22Rv1 (cell line): ENCODE data around the gene RNF125.

Experiments used
- H3K27ac ChIP-seq: fragments of 450-650 bp; 2 replicates; pipeline ENCODE4 v1.5.1; 2017
- ZFX ChIP-seq: fragments of 450-650 bp; IDR thresholded peaks from 2 replicates; pipeline ENCODE4 v1.6.1; 2017; ENCODE audit warnings: antibody characterized with exemption, borderline replicate concordance
- TF ChIP-seq, protein P1 (sequence below): fragments of 450-650 bp; IDR thresholded peaks from 2 replicates; pipeline ENCODE4 v1.5.1; 2017; ENCODE audit warnings: mild to moderate bottlenecking

Gene RNF125

DNA sequence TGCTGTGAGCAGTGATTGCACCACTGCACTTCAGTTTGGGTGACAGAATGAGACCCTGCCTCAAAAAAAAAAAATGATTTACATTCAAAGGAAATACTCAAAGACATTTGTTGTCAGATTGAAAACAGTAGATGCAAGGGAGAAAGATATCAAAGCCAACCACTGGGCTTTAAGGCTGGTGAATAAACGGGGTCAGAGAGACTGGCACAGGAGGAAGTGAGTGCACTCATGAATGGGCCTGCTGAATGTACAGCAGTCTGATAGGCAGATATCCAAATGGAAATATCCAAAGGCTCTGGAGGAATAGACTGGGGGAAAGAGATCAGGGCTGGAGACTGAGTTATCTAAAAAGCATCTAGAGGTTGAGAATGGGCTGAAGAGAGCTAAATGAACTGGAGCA lies 10.9 kb downstream of the RNF125 start:
- no peak overlapping the region for H3K27ac ChIP-seq
- TF ChIP-seq, protein P1, sequence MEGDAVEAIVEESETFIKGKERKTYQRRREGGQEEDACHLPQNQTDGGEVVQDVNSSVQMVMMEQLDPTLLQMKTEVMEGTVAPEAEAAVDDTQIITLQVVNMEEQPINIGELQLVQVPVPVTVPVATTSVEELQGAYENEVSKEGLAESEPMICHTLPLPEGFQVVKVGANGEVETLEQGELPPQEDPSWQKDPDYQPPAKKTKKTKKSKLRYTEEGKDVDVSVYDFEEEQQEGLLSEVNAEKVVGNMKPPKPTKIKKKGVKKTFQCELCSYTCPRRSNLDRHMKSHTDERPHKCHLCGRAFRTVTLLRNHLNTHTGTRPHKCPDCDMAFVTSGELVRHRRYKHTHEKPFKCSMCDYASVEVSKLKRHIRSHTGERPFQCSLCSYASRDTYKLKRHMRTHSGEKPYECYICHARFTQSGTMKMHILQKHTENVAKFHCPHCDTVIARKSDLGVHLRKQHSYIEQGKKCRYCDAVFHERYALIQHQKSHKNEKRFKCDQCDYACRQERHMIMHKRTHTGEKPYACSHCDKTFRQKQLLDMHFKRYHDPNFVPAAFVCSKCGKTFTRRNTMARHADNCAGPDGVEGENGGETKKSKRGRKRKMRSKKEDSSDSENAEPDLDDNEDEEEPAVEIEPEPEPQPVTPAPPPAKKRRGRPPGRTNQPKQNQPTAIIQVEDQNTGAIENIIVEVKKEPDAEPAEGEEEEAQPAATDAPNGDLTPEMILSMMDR: no peak
- no peak for TF ChIP-seq ZFX

DNA sequence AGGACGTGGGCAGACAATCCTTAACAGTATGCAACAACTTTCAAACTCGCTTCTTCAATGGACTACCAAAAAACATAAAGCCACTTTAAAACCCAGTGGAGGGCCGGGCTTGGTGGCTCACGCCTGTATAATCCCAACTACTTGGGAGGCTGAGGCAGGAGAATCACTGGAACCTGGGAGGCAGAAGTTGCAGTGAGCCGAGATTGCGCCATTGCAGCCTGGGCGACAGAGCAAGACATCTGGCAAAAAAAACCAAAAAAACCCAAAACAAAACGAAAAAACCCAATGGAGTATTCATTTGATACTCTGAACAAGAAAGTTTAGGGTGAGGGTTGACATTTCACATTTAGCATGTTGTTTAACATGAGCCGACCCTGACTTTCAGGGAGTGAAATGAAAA lies 14.0 kb downstream of the RNF125 start:
- H3K27ac ChIP-seq: no peak overlapping the region
- TF ChIP-seq, protein P1: no peak
- no peak for TF ChIP-seq ZFX

DNA sequence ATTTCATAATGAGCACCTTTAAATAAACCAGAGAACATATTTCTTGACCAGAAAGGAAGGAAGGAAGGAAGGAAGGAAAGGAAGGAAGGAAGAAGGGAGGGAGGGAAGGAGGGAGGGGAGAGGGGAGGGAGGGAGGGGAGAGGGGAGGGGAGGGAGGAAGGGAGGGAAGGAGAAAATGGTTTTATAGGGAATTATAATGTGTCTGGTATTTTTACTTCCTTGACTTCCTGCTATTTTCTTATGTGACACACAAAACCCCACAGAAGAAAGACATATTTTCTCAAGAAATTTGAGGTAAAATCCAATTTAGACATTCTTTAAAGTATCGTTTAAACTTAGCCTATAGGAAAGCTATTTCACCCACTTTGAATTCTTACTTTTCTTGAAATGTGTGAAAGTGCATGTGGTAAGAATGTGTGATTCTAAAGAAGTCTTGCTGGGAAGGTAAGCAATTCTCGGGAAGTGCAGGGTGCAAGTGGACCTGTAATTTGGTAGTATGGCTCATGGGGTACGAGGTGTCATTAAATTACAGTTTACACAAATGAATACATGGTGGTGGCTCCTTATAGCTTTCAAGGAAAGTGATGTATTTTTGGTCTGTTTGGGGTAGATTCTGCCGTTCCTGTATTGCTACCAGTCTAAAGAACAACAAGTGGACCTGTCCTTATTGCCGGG lies 18.0 kb downstream of the RNF125 start:
- TF ChIP-seq, protein P1: no peak
- no peak for TF ChIP-seq ZFX
- no peak overlapping the region for H3K27ac ChIP-seq

DNA sequence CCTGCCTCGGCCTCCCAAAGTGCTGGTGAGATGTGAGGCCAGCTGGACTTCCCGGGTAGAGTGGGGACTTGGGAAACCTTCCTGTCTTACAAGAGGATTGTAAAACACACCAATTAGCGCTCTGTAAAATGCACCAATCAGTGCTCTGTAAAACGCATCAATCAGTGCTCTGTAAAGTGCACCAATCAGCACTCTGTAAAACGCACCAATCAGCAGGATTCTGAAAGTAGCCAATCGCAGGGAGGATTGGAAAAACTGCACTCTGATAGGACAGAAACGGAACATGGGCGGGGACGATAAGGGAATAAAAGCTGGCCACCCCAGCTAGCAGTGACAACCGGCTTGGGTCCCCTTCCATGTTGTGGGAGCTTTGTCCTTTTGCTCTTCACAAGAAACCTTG lies 19.0 kb downstream of the RNF125 start:
- TF ChIP-seq, protein P1: no peak
- TF ChIP-seq ZFX: no peak
- no peak overlapping the region for H3K27ac ChIP-seq

DNA sequence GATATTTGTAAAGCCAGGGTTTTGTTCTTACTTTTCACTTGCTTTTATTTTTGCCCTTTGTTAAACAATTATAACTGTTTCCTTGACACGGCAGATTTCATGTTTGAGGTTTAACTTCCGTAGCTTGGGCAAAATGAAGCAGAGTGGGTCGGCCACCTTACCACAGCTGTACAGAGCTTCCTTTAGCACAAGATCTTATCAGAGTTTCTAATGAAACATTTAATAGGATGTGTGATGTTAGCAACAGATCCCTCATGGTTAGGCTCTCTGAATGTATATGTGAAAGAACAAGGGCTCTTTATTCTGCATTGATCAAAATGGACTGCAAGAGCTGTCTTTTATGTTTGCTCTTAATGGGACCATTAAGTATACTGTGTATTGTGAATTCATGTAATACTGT lies 22.3 kb downstream of the RNF125 start:
- no peak overlapping the region for H3K27ac ChIP-seq
- no peak for TF ChIP-seq ZFX
- TF ChIP-seq, protein P1: no peak

DNA sequence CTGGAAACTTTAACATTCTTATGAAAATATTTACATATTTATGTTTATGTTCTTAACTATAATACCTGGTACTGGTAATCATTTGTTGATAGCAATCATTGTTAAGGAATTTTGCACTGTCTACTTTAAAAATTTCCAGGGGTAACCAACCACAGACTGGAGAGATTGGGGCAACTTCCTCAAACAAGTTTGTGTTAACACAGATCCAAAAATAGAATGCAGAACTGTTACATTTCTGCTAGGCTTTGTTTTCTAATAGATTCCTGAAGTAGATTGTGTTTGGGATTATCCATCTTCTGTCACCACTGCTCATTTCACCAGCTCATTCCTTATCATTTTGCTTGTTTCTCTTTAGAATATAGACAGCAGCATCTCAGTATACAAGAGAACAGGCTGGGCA lies 23.7 kb downstream of the RNF125 start:
- H3K27ac ChIP-seq: no peak overlapping the region
- no peak for TF ChIP-seq ZFX
- TF ChIP-seq, protein P1: no peak

DNA sequence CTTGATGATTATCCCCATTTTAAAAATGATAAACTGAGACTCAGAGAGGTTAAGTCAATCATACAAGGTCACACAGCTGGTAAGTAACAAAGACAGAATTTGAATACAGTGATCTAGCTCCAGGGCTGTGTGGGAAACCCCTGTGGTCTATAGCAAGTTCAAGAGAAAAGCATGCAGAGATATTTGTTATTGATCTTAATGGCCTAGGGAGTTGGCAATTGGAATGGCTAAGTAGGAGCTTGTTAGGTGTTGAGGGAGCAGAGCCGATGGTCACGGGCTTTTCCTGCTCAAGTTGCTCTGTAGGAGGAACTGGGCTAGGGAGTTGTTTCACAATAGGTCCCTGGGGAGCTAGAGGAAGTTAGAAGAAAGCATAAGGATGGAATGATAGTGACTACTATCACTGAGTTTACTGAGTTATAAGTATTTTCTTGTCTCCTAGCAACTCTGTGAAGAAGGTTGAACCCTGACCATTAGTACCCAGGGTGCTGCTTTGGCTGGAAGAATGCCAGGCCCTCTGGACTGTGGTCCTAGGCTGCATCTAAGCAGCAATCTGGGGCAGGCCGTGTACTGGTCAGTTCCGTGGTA lies 30.0 kb downstream of the RNF125 start:
- H3K27ac ChIP-seq: no peak overlapping the region
- no peak for TF ChIP-seq ZFX
- TF ChIP-seq, protein P1: no peak
